ENCODE measurements around the gene AGRN.

The AGRN gene

GRCh38 chr1:1086911-1087341 is 67.0 kb downstream of the AGRN start:
- Histone ChIP-seq H3K9me3 (replicated peaks; ENCODE audit: low read length) (no peaks in the 10 kb centered on the region), H3K27me3 (ENCODE audit: control insufficient read depth, insufficient read depth, low read length) (no peaks in the 10 kb centered on the region), H3K9ac (ENCODE audit: low read depth, low read length) (no peak overlapping the region), H3K4me3 (ENCODE audit: low read length) (no peak overlapping the region), H3K4me2 (ENCODE audit: low read length) (no peak overlapping the region), H3K4me1 (ENCODE audit: control insufficient read depth, insufficient read depth, low read length) (no peaks in the 10 kb centered on the region), H3K36me3 (ENCODE audit: insufficient read depth, low read length) (no peaks in the 10 kb centered on the region)

GRCh38 chr1:1087351-1088028 is 67.6 kb downstream of the AGRN start:
- Histone ChIP-seq H3K4me2 (ENCODE audit: low read length) (no peak overlapping the region), H3K4me3 (ENCODE audit: low read length) (no peak overlapping the region), H3K36me3 (ENCODE audit: insufficient read depth, low read length) (no peaks in the 10 kb centered on the region), H3K27me3 (ENCODE audit: control insufficient read depth, insufficient read depth, low read length) (no peaks in the 10 kb centered on the region), H3K4me1 (ENCODE audit: control insufficient read depth, insufficient read depth, low read length) (no peaks in the 10 kb centered on the region), H3K9me3 (replicated peaks; ENCODE audit: low read length) (no peaks in the 10 kb centered on the region), H3K9ac (ENCODE audit: low read depth, low read length) (no peak overlapping the region)

- H3K4me3 ChIP-seq (ENCODE audit: low read length): no peak overlapping the region
- no peak overlapping the region for H3K4me2 ChIP-seq (ENCODE audit: low read length)
- no peaks in the 10 kb centered on the region for H3K27me3 ChIP-seq (ENCODE audit: control insufficient read depth, insufficient read depth, low read length)
- no peaks in the 10 kb centered on the region for H3K36me3 ChIP-seq (ENCODE audit: insufficient read depth, low read length)
- H3K9ac ChIP-seq (ENCODE audit: low read depth, low read length): no peak overlapping the region
- no peaks in the 10 kb centered on the region for H3K9me3 ChIP-seq (replicated peaks; ENCODE audit: low read length)
- H3K4me1 ChIP-seq (ENCODE audit: control insufficient read depth, insufficient read depth, low read length): no peaks in the 10 kb centered on the region
Measured at GRCh38 chr1:1088029-1088800, 68.3 kb downstream of the AGRN start.

GRCh38 chr1:1088801-1089680 is 69.1 kb downstream of the AGRN start:
- Histone ChIP-seq H3K27me3 (ENCODE audit: control insufficient read depth, insufficient read depth, low read length) (no peaks in the 10 kb centered on the region), H3K4me1 (ENCODE audit: control insufficient read depth, insufficient read depth, low read length) (no peaks in the 10 kb centered on the region), H3K9me3 (replicated peaks; ENCODE audit: low read length) (no peaks in the 10 kb centered on the region), H3K9ac (ENCODE audit: low read depth, low read length) (no peak overlapping the region), H3K4me2 (ENCODE audit: low read length) (no peak overlapping the region), H3K4me3 (ENCODE audit: low read length) (no peak overlapping the region), H3K36me3 (ENCODE audit: insufficient read depth, low read length) (no peaks in the 10 kb centered on the region)

- H3K4me3 ChIP-seq (ENCODE audit: low read length): no peak overlapping the region
- no peaks in the 10 kb centered on the region for H3K9me3 ChIP-seq (replicated peaks; ENCODE audit: low read length)
- no peaks in the 10 kb centered on the region for H3K4me1 ChIP-seq (ENCODE audit: control insufficient read depth, insufficient read depth, low read length)
- H3K4me2 ChIP-seq (ENCODE audit: low read length): no peak overlapping the region
- no peaks in the 10 kb centered on the region for H3K27me3 ChIP-seq (ENCODE audit: control insufficient read depth, insufficient read depth, low read length)
- H3K9ac ChIP-seq (ENCODE audit: low read depth, low read length): no peak overlapping the region
- no peaks in the 10 kb centered on the region for H3K36me3 ChIP-seq (ENCODE audit: insufficient read depth, low read length)
Measured at GRCh38 chr1:1089731-1090423, 70.0 kb downstream of the AGRN start.

- H3K9ac ChIP-seq (ENCODE audit: low read depth, low read length): no peak overlapping the region
- H3K27me3 ChIP-seq (ENCODE audit: control insufficient read depth, insufficient read depth, low read length): no peaks in the 10 kb centered on the region
- H3K36me3 ChIP-seq (ENCODE audit: insufficient read depth, low read length): no peaks in the 10 kb centered on the region
Measured at GRCh38 chr1:1090424-1091343, 70.8 kb downstream of the AGRN start.

GRCh38 chr1:1091344-1092148 is 71.6 kb downstream of the AGRN start:
- Histone ChIP-seq H3K4me3 (ENCODE audit: low read length) (no peak overlapping the region), H3K4me2 (ENCODE audit: low read length) (no peak overlapping the region), H3K9ac (ENCODE audit: low read depth, low read length) (no peak overlapping the region), H3K27me3 (ENCODE audit: control insufficient read depth, insufficient read depth, low read length) (no peaks in the 10 kb centered on the region), H3K9me3 (replicated peaks; ENCODE audit: low read length) (no peaks in the 10 kb centered on the region), H3K36me3 (ENCODE audit: insufficient read depth, low read length) (no peaks in the 10 kb centered on the region), H3K4me1 (ENCODE audit: control insufficient read depth, insufficient read depth, low read length) (no peaks in the 10 kb centered on the region)

More at GRCh38 chr1:1090424-1091343, 70.8 kb downstream of the AGRN start:
- no peaks in the 10 kb centered on the region for H3K9me3 ChIP-seq (replicated peaks; ENCODE audit: low read length)
- no peak overlapping the region for H3K4me3 ChIP-seq (ENCODE audit: low read length)
- no peaks in the 10 kb centered on the region for H3K4me1 ChIP-seq (ENCODE audit: control insufficient read depth, insufficient read depth, low read length)
- no peak overlapping the region for H3K4me2 ChIP-seq (ENCODE audit: low read length)

- Histone ChIP-seq H3K4me1 (ENCODE audit: control insufficient read depth, insufficient read depth, low read length) (no peaks in the 10 kb centered on the region), H3K4me2 (ENCODE audit: low read length) (no peak overlapping the region), H3K36me3 (ENCODE audit: insufficient read depth, low read length) (no peaks in the 10 kb centered on the region), H3K9me3 (replicated peaks; ENCODE audit: low read length) (no peaks in the 10 kb centered on the region), H3K27me3 (ENCODE audit: control insufficient read depth, insufficient read depth, low read length) (no peaks in the 10 kb centered on the region), H3K9ac (ENCODE audit: low read depth, low read length) (no peak overlapping the region), H3K4me3 (ENCODE audit: low read length) (no peak overlapping the region)
Measured at GRCh38 chr1:1092149-1092855, 72.4 kb downstream of the AGRN start.

- no peaks in the 10 kb centered on the region for H3K9me3 ChIP-seq (replicated peaks; ENCODE audit: low read length)
- no peaks in the 10 kb centered on the region for H3K36me3 ChIP-seq (ENCODE audit: insufficient read depth, low read length)
- H3K4me1 ChIP-seq (ENCODE audit: control insufficient read depth, insufficient read depth, low read length): no peaks in the 10 kb centered on the region
- H3K27me3 ChIP-seq (ENCODE audit: control insufficient read depth, insufficient read depth, low read length): no peaks in the 10 kb centered on the region
- H3K4me2 ChIP-seq (ENCODE audit: low read length): no peak overlapping the region
- H3K9ac ChIP-seq (ENCODE audit: low read depth, low read length): no peak overlapping the region
- no peak overlapping the region for H3K4me3 ChIP-seq (ENCODE audit: low read length)
Measured at GRCh38 chr1:1092894-1093609, 73.1 kb downstream of the AGRN start.
